Lower leg skin (tissue), 4 donors: Measurements from ENCODE around the gene BCL3. TPM values are rescaled to one million over a fixed set of nuclear protein-coding genes. Genes with fewer than 3 reads are reported as not detected.

ENCODE experiments used
- DNase-seq, 2 donors: peaks; one replicate each; pipeline ENCODE4 v3.0.0-alpha.2; 2019; ENCODE audit warnings: low spot score in 2 of 2
- H3K4me3 ChIP-seq: fragments of 200-600 bp; sonication (generic); 2 replicates; pipeline ENCODE4 v1.5.1; 2017; ENCODE audit warnings: mild to moderate bottlenecking, low read depth; ENCODE audit not compliant: poor library complexity, severe bottlenecking
- CTCF ChIP-seq, 3 donors: fragments of 450-650 bp; IDR thresholded peaks; one replicate each; pipeline ENCODE4 v1.5.1; 2016; ENCODE audit warnings: antibody characterized with exemption in 3 of 3, mild to moderate bottlenecking in 3 of 3, moderate library complexity in 2 of 3
- POLR2A ChIP-seq, 2 donors: fragments of 450-650 bp; IDR thresholded peaks; one replicate each; pipeline ENCODE4 v1.6.1; 2016 to 2017; ENCODE audit warnings: antibody characterized with exemption in 2 of 2, mild to moderate bottlenecking in 1 of 2, moderate library complexity in 1 of 2
- WGBS, 2 donors: methylation state at CpG; one replicate each; pipeline ENCODE4 v1.1.5; 2018; 5-methylcytosine and 5-hydroxymethylcytosine counted together
- intact Hi-C: fragments of 100-400 bp; cut with DNase I; formaldehyde crosslinking; loops from one replicate; pipeline ENCODE4 v1.15.0; 2023; ENCODE audit warnings: low total_unique reads
- total RNA-seq, 4 donors: library from RNA; depleted of rRNA; stranded (reverse); fragments of >200 nt; gene quantifications; one replicate each; pipeline ENCODE4 v1.1.0, GENCODE V29; 2016

BCL3 gene
- total RNA-seq, 4 donors from 2014 or later, result 17.1 to 27.3 (median 19.0) TPM

- no peak overlapping the region for H3K4me3 ChIP-seq
- DNase-seq, result no peak
- 60 to 62% methylated on average over 8 of the region's 8 CpGs for WGBS, 2 donors
- intact Hi-C loops, result no loop called here
- TF ChIP-seq CTCF (IDR thresholded peaks at IDR 0.05), result no peak
- TF ChIP-seq POLR2A (IDR thresholded peaks at IDR 0.05), result no peak
Observed at GRCh38 chr19:44752123-44752815, 3.8 kb downstream of the BCL3 start.

GRCh38 chr19:44752816-44753625 lies 4.5 kb downstream of the BCL3 start:
- TF ChIP-seq POLR2A (IDR thresholded peaks at IDR 0.05), result no peak
- no peak for TF ChIP-seq CTCF (IDR thresholded peaks at IDR 0.05)
- 11 to 12% methylated on average over 16 to 18 of the region's 18 CpGs for WGBS, 2 donors
- peak; percentile 84 to 98 for DNase-seq
- no peak overlapping the region for H3K4me3 ChIP-seq
- intact Hi-C loops, result no loop called here

- no peak for TF ChIP-seq POLR2A (IDR thresholded peaks at IDR 0.05)
- no peak for TF ChIP-seq CTCF (IDR thresholded peaks at IDR 0.05)
- intact Hi-C loops, result no loop called here
- DNase-seq, result no peak
- H3K4me3 ChIP-seq, result no peak overlapping the region
- 0 to 4% methylated on average over 6 to 11 of the region's 11 CpGs for WGBS, 2 donors
Observed at GRCh38 chr19:44753626-44753931, 5.1 kb downstream of the BCL3 start.

GRCh38 chr19:44753932-44754749 lies 5.6 kb downstream of the BCL3 start:
- DNase-seq, result peak; percentile 88 to 98
- WGBS, 2 donors, result 1 to 2% methylated on average over 21 to 32 of the region's 33 CpGs
- TF ChIP-seq POLR2A (IDR thresholded peaks at IDR 0.05) (no peak), CTCF (IDR thresholded peaks at IDR 0.05) (no peak)
- H3K4me3 ChIP-seq, result no peak overlapping the region
- intact Hi-C loops, result no loop called here

GRCh38 chr19:44754750-44755080 lies 6.2 kb downstream of the BCL3 start:
- no peak for DNase-seq
- intact Hi-C loops, result loop anchor here (5.0 kb wide), 1 partner anchor 828 kb away; the partner anchor contains the start of gene OPA3
- H3K4me3 ChIP-seq, result no peak overlapping the region
- TF ChIP-seq POLR2A (IDR thresholded peaks at IDR 0.05) (no peak), CTCF (IDR thresholded peaks at IDR 0.05) (no peak)
- WGBS, 2 donors, result 33 to 35% methylated on average over 11 of the region's 11 CpGs
